PC-9 (cell line): ENCODE measurements around the gene TUBA4A. TPM values are rescaled to one million over a fixed set of nuclear protein-coding genes. Genes with fewer than 3 reads are reported as not detected.

Experiments
- BruUV-seq: library from RNA; stranded (reverse); fragments of 400-500 nt; replicated peaks from 2 replicates; lab custom pipeline; 2021; lab: Mats Ljungman, UMichigan
- CTCF ChIA-PET: fragments of 300-600 bp; sonication (Branson Sonifier 250); formaldehyde crosslinking; loops from one replicate; lab custom pipeline; 2022; ENCODE audit warnings: antibody characterized with exemption; lab: Charles Lee
- POLR2A ChIA-PET: fragments of 300-600 bp; sonication (Branson Sonifier 250); formaldehyde crosslinking; loops from one replicate; lab custom pipeline; 2022; ENCODE audit warnings: antibody characterized with exemption; ENCODE audit not compliant: unreplicated experiment; lab: Charles Lee
- DNase-seq, 2 experiments: peaks; one replicate each; pipeline versions ENCODE4 v3.0.0 to v3.0.0-alpha.2; 2015 to 2022; ENCODE audit warnings: mixed read lengths in 1 of 2
- H2AFZ ChIP-seq: fragments of 200-600 bp; sonication (generic); 2 replicates; pipeline ENCODE4 v1.8.1; 2017; ENCODE audit warnings: antibody characterized with exemption
- H3F3A ChIP-seq: fragments of 200-600 bp; sonication (generic); 2 replicates; pipeline ENCODE4 v1.8.1; 2017; ENCODE audit warnings: antibody characterized with exemption, mild to moderate bottlenecking, low read depth; ENCODE audit not compliant: insufficient read depth
- H3K27ac ChIP-seq: fragments of 200-600 bp; sonication (generic); 2 replicates; pipeline ENCODE4 v1.6.1; 2016; ENCODE audit warnings: mixed run types
- H3K27me3 ChIP-seq: fragments of 200-600 bp; sonication (generic); 2 replicates; pipeline ENCODE4 v1.6.1; 2016; ENCODE audit warnings: low read depth, mixed run types; ENCODE audit not compliant: insufficient read depth
- H3K36me3 ChIP-seq: fragments of 200-600 bp; sonication (generic); 2 replicates; pipeline ENCODE4 v1.6.1; 2016; ENCODE audit warnings: low read depth, mixed run types
- H3K4me1 ChIP-seq: fragments of 200-600 bp; sonication (generic); replicated peaks from 2 replicates; pipeline ENCODE4 v1.6.1; 2016; ENCODE audit warnings: mixed run types; ENCODE audit not compliant: insufficient read depth
- H3K4me2 ChIP-seq: fragments of 200-600 bp; sonication (generic); 2 replicates; pipeline ENCODE4 v1.6.1; 2017; ENCODE audit warnings: mixed run types
- H3K4me3 ChIP-seq: fragments of 200-600 bp; sonication (generic); 2 replicates; pipeline ENCODE4 v1.6.1; 2016; ENCODE audit warnings: mixed run types
- H3K79me2 ChIP-seq: fragments of 200-600 bp; sonication (generic); 2 replicates; pipeline ENCODE4 v1.6.1; 2017; ENCODE audit warnings: low read depth, mixed run types
- H3K9me2 ChIP-seq: fragments of 200-600 bp; sonication (generic); 2 replicates; pipeline ENCODE4 v1.8.1; 2017; ENCODE audit warnings: mild to moderate bottlenecking; ENCODE audit not compliant: insufficient read depth
- H3K9me3 ChIP-seq: fragments of 200-600 bp; sonication (generic); 2 replicates; pipeline ENCODE4 v1.8.1; 2016; ENCODE audit warnings: low read depth; ENCODE audit not compliant: insufficient read depth
- H4K20me1 ChIP-seq: fragments of 200-600 bp; sonication (generic); 2 replicates; pipeline ENCODE4 v1.8.1; 2017; ENCODE audit not compliant: insufficient read depth
- EZH2 ChIP-seq: fragments of 200-600 bp; sonication (generic); IDR thresholded peaks from 2 replicates; pipeline ENCODE4 v1.8.0; 2017; ENCODE audit warnings: antibody characterized with exemption, low read depth
- intact Hi-C: fragments of 100-400 bp; cut with micrococcal nuclease; formaldehyde crosslinking; loops from one replicate; pipeline ENCODE4 v1.10.0; 2022; ENCODE audit not compliant: unreplicated experiment
- total RNA-seq: library from RNA; stranded (reverse); gene quantifications from 2 replicates; pipeline ENCODE4 v1.2.3, GENCODE V29; 2021
- TF ChIP-seq, protein P1 (sequence below): fragments of 200-600 bp; sonication (generic); conservative IDR thresholded peaks from 2 replicates; pipeline ENCODE4 v1.6.1; 2017; ENCODE audit warnings: mixed run types, antibody characterized with exemption, mild to moderate bottlenecking, moderate library complexity

TUBA4A gene
- total RNA-seq, 1 experiment from 2014 or later = 157 TPM

GRCh38 chr2:219279151-219279915 lies 25.6 kb upstream of the TUBA4A start, which contains the start of gene DNAJB2:
DNAJB2 (plus strand) TSS chr2:219279366; CDS start chr2:219279834, 468 bp downstream.
- DNase-seq = peak; percentile 90 to 98
- TF ChIP-seq, protein P1, sequence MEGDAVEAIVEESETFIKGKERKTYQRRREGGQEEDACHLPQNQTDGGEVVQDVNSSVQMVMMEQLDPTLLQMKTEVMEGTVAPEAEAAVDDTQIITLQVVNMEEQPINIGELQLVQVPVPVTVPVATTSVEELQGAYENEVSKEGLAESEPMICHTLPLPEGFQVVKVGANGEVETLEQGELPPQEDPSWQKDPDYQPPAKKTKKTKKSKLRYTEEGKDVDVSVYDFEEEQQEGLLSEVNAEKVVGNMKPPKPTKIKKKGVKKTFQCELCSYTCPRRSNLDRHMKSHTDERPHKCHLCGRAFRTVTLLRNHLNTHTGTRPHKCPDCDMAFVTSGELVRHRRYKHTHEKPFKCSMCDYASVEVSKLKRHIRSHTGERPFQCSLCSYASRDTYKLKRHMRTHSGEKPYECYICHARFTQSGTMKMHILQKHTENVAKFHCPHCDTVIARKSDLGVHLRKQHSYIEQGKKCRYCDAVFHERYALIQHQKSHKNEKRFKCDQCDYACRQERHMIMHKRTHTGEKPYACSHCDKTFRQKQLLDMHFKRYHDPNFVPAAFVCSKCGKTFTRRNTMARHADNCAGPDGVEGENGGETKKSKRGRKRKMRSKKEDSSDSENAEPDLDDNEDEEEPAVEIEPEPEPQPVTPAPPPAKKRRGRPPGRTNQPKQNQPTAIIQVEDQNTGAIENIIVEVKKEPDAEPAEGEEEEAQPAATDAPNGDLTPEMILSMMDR = no peak; the same call in 1 of the 2 replicates
- TF ChIP-seq EZH2 = no peak
- 0 out of 2 replicates have a peak, but pooled peaks cover 3% of the 10 kb centered on the region for H3K79me2 ChIP-seq
- H3K9me3 ChIP-seq = no peaks in the 10 kb centered on the region
- POLR2A ChIA-PET = interaction anchor here (0.7 to 1.2 kb wide), 3 partner anchors 30 to 524 kb away, joined by 4 to 15 read pairs (median 5); no protein-coding TSS in a partner anchor
- H3K4me1 ChIP-seq = peaks cover 38% of the 10 kb centered on the region
- H3K9me2 ChIP-seq = no peaks in the 10 kb centered on the region
- peaks cover 25% of the 10 kb centered on the region for H3F3A ChIP-seq
- no peaks in the 10 kb centered on the region for H3K36me3 ChIP-seq
- H2AFZ ChIP-seq = peak within 1 kb of the TSS; percentile 86
- CTCF ChIA-PET = interaction anchor here (0.6 to 2.3 kb wide), 4 partner anchors 16 to 35 kb away, joined by 4 to 13 read pairs (median 9); no protein-coding TSS in a partner anchor
- intact Hi-C loops = loop anchor here (1.0 to 10.0 kb wide), 7 partner anchors 15 to 385 kb away; partner anchors contain the start of genes ABCB6, ANKZF1, ATG9A and TUBA4A
- H4K20me1 ChIP-seq = no peaks in the 10 kb centered on the region
- no TSS peak for BruUV-seq
- H3K4me2 ChIP-seq = peak within 1 kb of the TSS; percentile 93
- peak within 1 kb of the TSS; percentile 81 for H3K4me3 ChIP-seq
- H3K27me3 ChIP-seq = no peaks in the 10 kb centered on the region
- peak within 1 kb of the TSS; percentile 51 for H3K27ac ChIP-seq

DNA sequence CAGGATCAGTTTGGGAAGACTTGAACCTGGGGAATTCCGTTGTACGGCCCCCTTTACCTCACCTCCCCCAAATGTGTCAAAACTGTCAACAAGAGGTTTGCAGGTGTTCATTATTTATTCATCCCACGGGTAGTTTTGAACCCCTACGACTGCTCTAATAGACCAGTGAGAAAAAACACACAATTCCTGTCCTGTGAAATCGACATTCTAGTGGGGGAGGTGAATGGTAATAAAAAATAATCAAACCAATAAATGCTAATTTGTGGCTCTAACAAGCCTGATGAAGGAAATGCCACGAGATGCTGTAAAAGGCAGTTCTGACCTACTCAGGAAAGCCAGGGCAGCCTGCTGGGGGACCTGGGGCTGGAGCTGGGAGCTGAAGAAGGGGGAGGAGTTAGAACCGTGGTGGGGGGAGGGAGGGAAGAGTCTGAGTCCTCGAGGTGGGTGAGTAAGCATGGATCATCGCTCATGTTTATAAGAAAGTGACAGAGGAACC lies 25.0 kb upstream of the TUBA4A start:
- CTCF ChIA-PET = interaction anchor here (0.6 to 2.3 kb wide), 3 partner anchors 16 to 26 kb away, joined by 4 to 13 read pairs (median 6); no protein-coding TSS in a partner anchor
- TF ChIP-seq EZH2 = no peak
- TF ChIP-seq, protein P1 = no peak
- Histone ChIP-seq H3K36me3 (no peaks in the 10 kb centered on the region), H4K20me1 (no peaks in the 10 kb centered on the region), H3K27me3 (no peaks in the 10 kb centered on the region), H2AFZ (peak overlapping the region; percentile 25; the same call in 1 of the 2 replicates), H3K9me2 (no peaks in the 10 kb centered on the region), H3K4me3 (peak overlapping the region; percentile 81; the same call in 1 of the 2 replicates), H3K4me2 (peak overlapping the region; percentile 93), H3K4me1 (peaks cover 44% of the 10 kb centered on the region), H3K9me3 (no peaks in the 10 kb centered on the region), H3K79me2 (0 out of 2 replicates have a peak, but pooled peaks cover 3% of the 10 kb centered on the region), H3K27ac (peak overlapping the region; percentile 51), H3F3A (peaks cover 31% of the 10 kb centered on the region)
- DNase-seq = no peak
- POLR2A ChIA-PET = interaction anchor here (0.5 to 1.2 kb wide), 4 partner anchors 22 to 525 kb away, joined by 3 to 15 read pairs (median 8); no protein-coding TSS in a partner anchor
- intact Hi-C loops = loop anchor here (1.0 to 10.0 kb wide), 7 partner anchors 16 to 384 kb away; partner anchors contain the start of genes ABCB6, ANKZF1, ATG9A and TUBA4A
- TSS peak; percentile 58 for BruUV-seq
